Astrocyte (in vitro differentiated cells and primary cell): Measurements from ENCODE around the gene DNAJB4.
"Not testable (repeated sequence)": the region's sequence is repeated elsewhere in the genome, so short reads cannot be mapped to it uniquely, and the experiment has no call there.

Source experiments
- EZH2 ChIP-seq: IDR thresholded peaks from 2 replicates; pipeline ENCODE4 v1.6.1; 2012; ENCODE audit warnings: mild to moderate bottlenecking, low read length, inconsistent platforms; ENCODE audit not compliant: insufficient read depth
- TF ChIP-seq, protein P1 (sequence below): IDR thresholded peaks from 2 replicates; pipeline ENCODE4 v1.5.1; 2011; ENCODE audit warnings: low read depth, mild to moderate bottlenecking, inconsistent platforms, low read length, moderate library complexity; ENCODE audit not compliant: insufficient read depth

DNA sequence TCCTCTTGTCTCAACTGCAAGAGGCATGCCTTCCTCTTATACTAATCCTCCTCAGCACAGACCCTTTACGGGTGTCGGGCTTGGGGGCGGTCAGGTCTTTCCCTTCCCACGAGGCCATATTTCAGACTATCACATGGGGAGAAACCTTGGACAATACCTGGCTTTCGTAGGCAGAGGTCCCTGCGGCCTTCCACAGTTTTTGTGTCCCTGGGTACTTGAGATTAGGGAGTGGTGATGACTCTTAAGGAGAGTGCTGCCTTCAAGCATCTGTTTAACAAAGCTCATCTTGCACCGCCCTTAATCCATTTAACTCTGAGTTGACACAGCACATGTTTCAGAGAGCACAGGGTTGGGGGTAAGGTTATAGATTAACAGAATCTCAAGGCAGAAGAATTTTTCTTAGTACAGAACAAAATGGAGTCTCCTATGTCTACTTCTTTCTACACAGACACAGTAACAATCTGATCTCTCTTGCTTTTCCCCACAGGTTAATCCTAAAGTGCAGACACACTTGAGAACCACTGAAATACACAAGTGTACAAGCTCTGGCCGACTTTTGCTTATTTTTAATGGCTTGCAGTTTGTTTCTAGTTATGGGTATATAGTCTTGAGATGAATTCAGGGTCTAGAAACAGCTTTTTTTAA lies 21.3 kb upstream of the DNAJB4 start:
- not testable (repeated sequence) for TF ChIP-seq EZH2
- TF ChIP-seq, protein P1, sequence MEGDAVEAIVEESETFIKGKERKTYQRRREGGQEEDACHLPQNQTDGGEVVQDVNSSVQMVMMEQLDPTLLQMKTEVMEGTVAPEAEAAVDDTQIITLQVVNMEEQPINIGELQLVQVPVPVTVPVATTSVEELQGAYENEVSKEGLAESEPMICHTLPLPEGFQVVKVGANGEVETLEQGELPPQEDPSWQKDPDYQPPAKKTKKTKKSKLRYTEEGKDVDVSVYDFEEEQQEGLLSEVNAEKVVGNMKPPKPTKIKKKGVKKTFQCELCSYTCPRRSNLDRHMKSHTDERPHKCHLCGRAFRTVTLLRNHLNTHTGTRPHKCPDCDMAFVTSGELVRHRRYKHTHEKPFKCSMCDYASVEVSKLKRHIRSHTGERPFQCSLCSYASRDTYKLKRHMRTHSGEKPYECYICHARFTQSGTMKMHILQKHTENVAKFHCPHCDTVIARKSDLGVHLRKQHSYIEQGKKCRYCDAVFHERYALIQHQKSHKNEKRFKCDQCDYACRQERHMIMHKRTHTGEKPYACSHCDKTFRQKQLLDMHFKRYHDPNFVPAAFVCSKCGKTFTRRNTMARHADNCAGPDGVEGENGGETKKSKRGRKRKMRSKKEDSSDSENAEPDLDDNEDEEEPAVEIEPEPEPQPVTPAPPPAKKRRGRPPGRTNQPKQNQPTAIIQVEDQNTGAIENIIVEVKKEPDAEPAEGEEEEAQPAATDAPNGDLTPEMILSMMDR = not testable (repeated sequence)
